ENCODE results near the gene POMT1. TPM values are rescaled to one million over a fixed set of nuclear protein-coding genes. Genes with fewer than 3 reads are reported as not detected.
A peak's percentile ranks its signal among the peaks of the same experiment; 100 is the strongest.

Gene POMT1
- total RNA-seq, 2 donors from 2014 or later: 51.3 to 73.7 TPM

DNA sequence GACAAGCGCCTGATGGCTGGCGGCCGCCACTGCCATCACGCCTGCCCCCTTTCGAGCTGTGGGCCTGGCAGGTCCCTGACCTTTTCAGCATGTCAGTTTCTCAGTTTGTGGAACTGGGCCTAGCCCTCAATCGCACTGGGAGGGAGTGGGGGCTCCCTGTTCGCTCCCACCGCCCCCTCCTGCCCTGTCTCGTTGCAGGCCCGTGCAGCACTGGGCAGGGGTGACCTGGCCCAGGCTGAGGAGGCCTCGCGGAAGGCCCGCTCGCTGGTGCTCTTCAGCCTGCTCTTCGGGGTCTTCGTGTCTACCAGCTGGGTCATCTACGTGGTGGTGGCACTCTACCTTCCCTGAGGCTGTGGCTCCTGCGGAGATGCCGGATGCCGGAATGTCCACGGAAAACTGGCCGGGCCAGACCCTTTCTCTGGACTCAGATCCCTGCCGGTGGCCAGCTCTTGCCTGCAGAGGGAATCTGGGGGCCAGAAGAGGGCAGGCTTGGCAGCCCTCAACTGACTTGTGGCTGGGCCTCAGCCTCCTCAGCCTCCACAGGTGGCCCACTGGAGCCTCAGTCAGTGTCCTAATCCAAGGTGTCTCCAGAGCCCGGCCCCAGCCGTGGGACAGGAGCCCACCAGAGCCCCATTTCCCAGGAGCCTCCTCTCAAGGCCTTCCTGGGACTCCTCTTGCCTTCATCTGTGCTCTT, 55.3 kb downstream of the POMT1 start:
- ATAC-seq (replicated peaks): no peak
- Mint-ChIP-seq H3K36me3 (ENCODE audit: low read depth) (no peaks in the 10 kb centered on the region), H3K4me3 (no peak overlapping the region)

DNA sequence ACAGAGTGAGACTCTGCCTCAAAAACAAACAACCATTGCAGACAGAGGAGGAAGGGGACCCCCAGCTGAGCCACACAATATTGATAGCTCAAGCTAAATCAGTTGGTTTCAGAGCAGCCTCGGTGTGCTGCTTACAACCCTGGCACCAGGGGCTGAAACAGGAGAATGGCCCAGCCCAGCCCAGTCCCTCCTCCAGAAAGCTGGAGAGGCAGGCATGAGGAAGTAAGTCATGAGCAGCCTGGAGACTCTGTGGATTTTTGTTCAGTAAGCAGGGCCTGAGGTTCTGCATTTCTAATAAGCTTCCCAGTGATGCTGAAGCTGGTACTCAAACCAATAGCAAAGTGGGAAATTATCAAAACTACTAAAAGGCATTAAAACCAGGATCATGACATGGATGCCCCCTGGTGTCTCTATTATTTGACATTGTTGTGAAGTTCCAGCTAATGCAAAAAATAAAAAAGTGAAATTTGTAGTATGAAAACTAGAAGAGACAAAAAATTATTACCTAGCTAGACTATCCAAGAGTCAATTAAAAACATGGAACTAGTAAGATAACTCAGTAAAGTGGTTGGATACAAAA, 56.8 kb downstream of the POMT1 start:
- Mint-ChIP-seq H3K9me3 (no peaks in the 10 kb centered on the region), H3K27me3 (peaks cover 16% of the 10 kb centered on the region), H3K4me3 (no peak overlapping the region), H3K4me1 (no peaks in the 10 kb centered on the region), H3K36me3 (ENCODE audit: low read depth) (no peaks in the 10 kb centered on the region), H3K27ac (no peak overlapping the region)
- ATAC-seq (replicated peaks): no peak

More for the DNA sequence above, 55.3 kb downstream of the POMT1 start:
- no peaks in the 10 kb centered on the region for H3K4me1 Mint-ChIP-seq
- no peaks in the 10 kb centered on the region for H3K9me3 Mint-ChIP-seq
- no peak overlapping the region for H3K27ac Mint-ChIP-seq
- H3K27me3 Mint-ChIP-seq: peaks cover 16% of the 10 kb centered on the region

- H3K36me3 Mint-ChIP-seq (ENCODE audit: low read depth): no peaks in the 10 kb centered on the region
- no peak overlapping the region for H3K27ac Mint-ChIP-seq
- no peak overlapping the region for H3K4me3 Mint-ChIP-seq
- H3K4me1 Mint-ChIP-seq: no peaks in the 10 kb centered on the region
- no peak for ATAC-seq (replicated peaks)
- H3K27me3 Mint-ChIP-seq: no peaks in the 10 kb centered on the region
- no peaks in the 10 kb centered on the region for H3K9me3 Mint-ChIP-seq
Observed at GRCh38 chr9:131562032-131562959, 59.6 kb downstream of the POMT1 start.

- H3K4me1 Mint-ChIP-seq: peaks cover 4% of the 10 kb centered on the region
- peak; percentile 54 for ATAC-seq (replicated peaks)
- no peaks in the 10 kb centered on the region for H3K27me3 Mint-ChIP-seq
- H3K27ac Mint-ChIP-seq: no peak overlapping the region
- H3K36me3 Mint-ChIP-seq (ENCODE audit: low read depth): peaks cover 22% of the 10 kb centered on the region
- no peaks in the 10 kb centered on the region for H3K9me3 Mint-ChIP-seq
- no peak overlapping the region for H3K4me3 Mint-ChIP-seq
Observed at GRCh38 chr9:131565369-131565768, 62.7 kb downstream of the POMT1 start.

- no peak overlapping the region for H3K27ac Mint-ChIP-seq
Observed at GRCh38 chr9:131566158-131566557, 63.4 kb downstream of the POMT1 start.

GRCh38 chr9:131567910-131568309, 65.2 kb downstream of the POMT1 start:
- H3K27ac Mint-ChIP-seq: peak overlapping the region; percentile 33
- H3K36me3 Mint-ChIP-seq (ENCODE audit: low read depth): peaks cover 47% of the 10 kb centered on the region
- H3K9me3 Mint-ChIP-seq: no peaks in the 10 kb centered on the region
- no peak overlapping the region for H3K4me3 Mint-ChIP-seq
- H3K4me1 Mint-ChIP-seq: peaks cover 4% of the 10 kb centered on the region
- no peaks in the 10 kb centered on the region for H3K27me3 Mint-ChIP-seq
- ATAC-seq (replicated peaks): peak; percentile 21

More at GRCh38 chr9:131566158-131566557, 63.4 kb downstream of the POMT1 start:
- Mint-ChIP-seq H3K36me3 (ENCODE audit: low read depth) (peaks cover 30% of the 10 kb centered on the region), H3K4me3 (no peak overlapping the region), H3K4me1 (peaks cover 4% of the 10 kb centered on the region), H3K9me3 (no peaks in the 10 kb centered on the region), H3K27me3 (no peaks in the 10 kb centered on the region)
- no peak for ATAC-seq (replicated peaks)

Other genes starting within 250 kb of the POMT1 start
- 10 to 100 TPM; 29.1 to 50.2 TPM for gene FAM78A, start 226.4 kb upstream of the POMT1 start, total RNA-seq
- not detected for gene PLPP7, start 213.2 kb upstream of the POMT1 start, total RNA-seq
- gene PRRC2B, start 108.8 kb upstream of the POMT1 start, total RNA-seq: 100 to 1,000 TPM; 136 to 157 TPM
- 10 to 100 TPM; 22.1 to 23.7 TPM for gene UCK1, start 28.3 kb downstream of the POMT1 start, total RNA-seq
- not detected for gene PRRT1B, start 42.6 kb downstream of the POMT1 start, total RNA-seq
- gene RAPGEF1, start 237.2 kb downstream of the POMT1 start, total RNA-seq: 100 to 1,000 TPM; 147 to 167 TPM

Data from activated T-helper 17 cell treated with anti-CD3 and anti-CD28 coated beads, Interleukin-2, amount 50 U/mL, for 72 hours (primary cell).